Measurements from ENCODE around the gene ATP9A. TPM values are rescaled to one million over a fixed set of nuclear protein-coding genes. Genes with fewer than 3 reads are reported as not detected.
"Not testable (repeated sequence)": the region's sequence is repeated elsewhere in the genome, so short reads cannot be mapped to it uniquely, and the experiment has no call there.

ATP9A gene
- total RNA-seq, 2 donors from 2014 or later: 0.07 to 4.1 TPM

- H3K9me3 Mint-ChIP-seq: no peaks in the 10 kb centered on the region
- DNase-seq (ENCODE audit: low spot score in 2 of 2) (no peak), ATAC-seq (peak; percentile 23 to 36)
- peak overlapping the region in 1 of 2 donors; percentile 0 for H3K27ac Mint-ChIP-seq
- no peaks in the 10 kb centered on the region for H3K36me3 Mint-ChIP-seq
These were observed 107.2 kb downstream of the ATP9A start for GRCh38 chr20:51660672-51661608.

- Mint-ChIP-seq H3K9me3 (no peaks in the 10 kb centered on the region), H3K27ac (no peak overlapping the region), H3K36me3 (no peaks in the 10 kb centered on the region)
- DNase-seq (ENCODE audit: low spot score in 2 of 2) (no peak), ATAC-seq (no peak)
These were observed 108.6 kb downstream of the ATP9A start for GRCh38 chr20:51659491-51660050.

- H3K27ac Mint-ChIP-seq: no peak overlapping the region
- H3K9me3 Mint-ChIP-seq: no peaks in the 10 kb centered on the region
- H3K36me3 Mint-ChIP-seq: no peaks in the 10 kb centered on the region
- ATAC-seq (no peak), DNase-seq (ENCODE audit: low spot score in 2 of 2) (no peak)
These were observed 111.4 kb downstream of the ATP9A start for GRCh38 chr20:51656726-51657260.

GRCh38 chr20:51656089-51656488 lies 112.1 kb downstream of the ATP9A start:
- H3K27ac Mint-ChIP-seq: peak overlapping the region in 1 of 2 donors; percentile 30
- not testable (repeated sequence) for DNase-seq (ENCODE audit: low spot score in 2 of 2); H3K36me3 Mint-ChIP-seq; ATAC-seq; H3K9me3 Mint-ChIP-seq

GRCh38 chr20:51654495-51654894 lies 113.7 kb downstream of the ATP9A start:
- H3K27ac Mint-ChIP-seq: no peak overlapping the region
- no peaks in the 10 kb centered on the region for H3K9me3 Mint-ChIP-seq
- H3K36me3 Mint-ChIP-seq: no peaks in the 10 kb centered on the region
- ATAC-seq (no peak), DNase-seq (ENCODE audit: low spot score in 2 of 2) (no peak)

- Mint-ChIP-seq H3K9me3 (no peaks in the 10 kb centered on the region), H3K36me3 (no peaks in the 10 kb centered on the region), H3K27ac (no peak overlapping the region)
- ATAC-seq (no peak), DNase-seq (ENCODE audit: low spot score in 2 of 2) (no peak)
These were observed 114.1 kb downstream of the ATP9A start for GRCh38 chr20:51654060-51654459.

GRCh38 chr20:51653226-51653625 lies 115.0 kb downstream of the ATP9A start:
- ATAC-seq (no peak), DNase-seq (ENCODE audit: low spot score in 2 of 2) (no peak)
- Mint-ChIP-seq H3K27ac (no peak overlapping the region), H3K9me3 (no peaks in the 10 kb centered on the region), H3K36me3 (no peaks in the 10 kb centered on the region)

GRCh38 chr20:51651921-51652549 lies 116.2 kb downstream of the ATP9A start:
- Mint-ChIP-seq H3K27ac (no peak overlapping the region), H3K36me3 (no peaks in the 10 kb centered on the region), H3K9me3 (no peaks in the 10 kb centered on the region)
- DNase-seq (ENCODE audit: low spot score in 2 of 2) (no peak), ATAC-seq (no peak)

- Mint-ChIP-seq H3K9me3 (no peaks in the 10 kb centered on the region), H3K27ac (no peak overlapping the region), H3K36me3 (no peaks in the 10 kb centered on the region)
- DNase-seq (ENCODE audit: low spot score in 2 of 2): no peak
- no peak for ATAC-seq
These were observed 117.5 kb downstream of the ATP9A start for GRCh38 chr20:51650685-51651134.

GRCh38 chr20:51648571-51648947 lies 119.6 kb downstream of the ATP9A start:
- H3K9me3 Mint-ChIP-seq: no peaks in the 10 kb centered on the region
- H3K36me3 Mint-ChIP-seq: no peaks in the 10 kb centered on the region
- ATAC-seq (no peak), DNase-seq (ENCODE audit: low spot score in 2 of 2) (no peak)
- H3K27ac Mint-ChIP-seq: no peak overlapping the region

GRCh38 chr20:51647674-51648570 lies 120.3 kb downstream of the ATP9A start:
- ATAC-seq (no peak), DNase-seq (ENCODE audit: low spot score in 2 of 2) (no peak)
- H3K36me3 Mint-ChIP-seq: no peaks in the 10 kb centered on the region
- no peak overlapping the region for H3K27ac Mint-ChIP-seq
- no peaks in the 10 kb centered on the region for H3K9me3 Mint-ChIP-seq

GRCh38 chr20:51643810-51644209 lies 124.4 kb downstream of the ATP9A start:
- not testable (repeated sequence) for H3K9me3 Mint-ChIP-seq; H3K27ac Mint-ChIP-seq; ATAC-seq; DNase-seq (ENCODE audit: low spot score in 2 of 2); H3K36me3 Mint-ChIP-seq

GRCh38 chr20:51643390-51643789 lies 124.8 kb downstream of the ATP9A start:
- Mint-ChIP-seq H3K27ac (no peak overlapping the region), H3K9me3 (no peaks in the 10 kb centered on the region), H3K36me3 (no peaks in the 10 kb centered on the region)
- DNase-seq (ENCODE audit: low spot score in 2 of 2) (no peak), ATAC-seq (no peak)

GRCh38 chr20:51641866-51642265 lies 126.3 kb downstream of the ATP9A start:
- DNase-seq (ENCODE audit: low spot score in 2 of 2) (no peak), ATAC-seq (no peak)
- Mint-ChIP-seq H3K27ac (no peak overlapping the region), H3K9me3 (no peaks in the 10 kb centered on the region), H3K36me3 (no peaks in the 10 kb centered on the region)

- H3K36me3 Mint-ChIP-seq: no peaks in the 10 kb centered on the region
These were observed 127.4 kb downstream of the ATP9A start for GRCh38 chr20:51640743-51641142.

GRCh38 chr20:51639206-51639832 lies 128.9 kb downstream of the ATP9A start:
- H3K9me3 Mint-ChIP-seq: no peaks in the 10 kb centered on the region
- H3K36me3 Mint-ChIP-seq: no peaks in the 10 kb centered on the region
- H3K27ac Mint-ChIP-seq: no peak overlapping the region
- ATAC-seq: peak; percentile 49 to 58
- peak in 1 of 2 donors; percentile 69 for DNase-seq (ENCODE audit: low spot score in 2 of 2)

More at GRCh38 chr20:51640743-51641142, 127.4 kb downstream of the ATP9A start:
- DNase-seq (ENCODE audit: low spot score in 2 of 2) (no peak), ATAC-seq (no peak)
- H3K27ac Mint-ChIP-seq: no peak overlapping the region
- no peaks in the 10 kb centered on the region for H3K9me3 Mint-ChIP-seq
